ENCODE measurements around the gene GID8. TPM values are rescaled to one million over a fixed set of nuclear protein-coding genes. Genes with fewer than 3 reads are reported as not detected.

The GID8 gene
- total and polyA plus RNA-seq, 2 of the 13 experiments (the other 11 are each of a cell fraction or from before 2014, with no cell fraction given): 39.6 to 59.8 TPM

GRCh38 chr20:62898093-62898964, 39.6 kb upstream of the GID8 start (continued):
- TF ChIP-seq CREM (IDR thresholded peaks at IDR 0.05): no peak
- TF ChIP-seq CREM (CRISPR knock-in tag; IDR thresholded peaks at IDR 0.05): no peak
- TF ChIP-seq SSRP1 (CRISPR knock-in tag; IDR thresholded peaks at IDR 0.05): 0 out of 2 replicates have a peak, but pooled peaks have one; percentile 42
- TF ChIP-seq FOXO1 (CRISPR knock-in tag; IDR thresholded peaks at IDR 0.05): no peak
- 0 out of 2 replicates have a peak, but pooled peaks have one; percentile 25 for TF ChIP-seq SNAI1 (CRISPR knock-in tag; IDR thresholded peaks at IDR 0.05; ENCODE audit: borderline replicate concordance)
- TF ChIP-seq ATF7-NPFF (CRISPR knock-in tag; IDR thresholded peaks at IDR 0.05; ENCODE audit: low read depth): peak; percentile 68; the same call in 1 of the 2 replicates
- no peak for TF ChIP-seq EP300 (IDR thresholded peaks at IDR 0.05; ENCODE audit: low read depth in 2 of 2, low read length in 2 of 2)
- TF ChIP-seq EP300 (CRISPR knock-in tag; IDR thresholded peaks at IDR 0.05; ENCODE audit: borderline replicate concordance): no peak
- TF ChIP-seq, protein P1, sequence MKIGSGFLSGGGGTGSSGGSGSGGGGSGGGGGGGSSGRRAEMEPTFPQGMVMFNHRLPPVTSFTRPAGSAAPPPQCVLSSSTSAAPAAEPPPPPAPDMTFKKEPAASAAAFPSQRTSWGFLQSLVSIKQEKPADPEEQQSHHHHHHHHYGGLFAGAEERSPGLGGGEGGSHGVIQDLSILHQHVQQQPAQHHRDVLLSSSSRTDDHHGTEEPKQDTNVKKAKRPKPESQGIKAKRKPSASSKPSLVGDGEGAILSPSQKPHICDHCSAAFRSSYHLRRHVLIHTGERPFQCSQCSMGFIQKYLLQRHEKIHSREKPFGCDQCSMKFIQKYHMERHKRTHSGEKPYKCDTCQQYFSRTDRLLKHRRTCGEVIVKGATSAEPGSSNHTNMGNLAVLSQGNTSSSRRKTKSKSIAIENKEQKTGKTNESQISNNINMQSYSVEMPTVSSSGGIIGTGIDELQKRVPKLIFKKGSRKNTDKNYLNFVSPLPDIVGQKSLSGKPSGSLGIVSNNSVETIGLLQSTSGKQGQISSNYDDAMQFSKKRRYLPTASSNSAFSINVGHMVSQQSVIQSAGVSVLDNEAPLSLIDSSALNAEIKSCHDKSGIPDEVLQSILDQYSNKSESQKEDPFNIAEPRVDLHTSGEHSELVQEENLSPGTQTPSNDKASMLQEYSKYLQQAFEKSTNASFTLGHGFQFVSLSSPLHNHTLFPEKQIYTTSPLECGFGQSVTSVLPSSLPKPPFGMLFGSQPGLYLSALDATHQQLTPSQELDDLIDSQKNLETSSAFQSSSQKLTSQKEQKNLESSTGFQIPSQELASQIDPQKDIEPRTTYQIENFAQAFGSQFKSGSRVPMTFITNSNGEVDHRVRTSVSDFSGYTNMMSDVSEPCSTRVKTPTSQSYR (CRISPR knock-in tag; IDR thresholded peaks at IDR 0.05; ENCODE audit: borderline replicate concordance): no peak
- no peak for TF ChIP-seq ONECUT2 (CRISPR knock-in tag; IDR thresholded peaks at IDR 0.05)
- TF ChIP-seq, protein P2, sequence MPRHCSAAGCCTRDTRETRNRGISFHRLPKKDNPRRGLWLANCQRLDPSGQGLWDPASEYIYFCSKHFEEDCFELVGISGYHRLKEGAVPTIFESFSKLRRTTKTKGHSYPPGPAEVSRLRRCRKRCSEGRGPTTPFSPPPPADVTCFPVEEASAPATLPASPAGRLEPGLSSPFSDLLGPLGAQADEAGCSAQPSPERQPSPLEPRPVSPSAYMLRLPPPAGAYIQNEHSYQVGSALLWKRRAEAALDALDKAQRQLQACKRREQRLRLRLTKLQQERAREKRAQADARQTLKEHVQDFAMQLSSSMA (CRISPR knock-in tag; IDR thresholded peaks at IDR 0.05): 0 out of 2 replicates have a peak, but pooled peaks have one; percentile 34
- TF ChIP-seq, protein P3, sequence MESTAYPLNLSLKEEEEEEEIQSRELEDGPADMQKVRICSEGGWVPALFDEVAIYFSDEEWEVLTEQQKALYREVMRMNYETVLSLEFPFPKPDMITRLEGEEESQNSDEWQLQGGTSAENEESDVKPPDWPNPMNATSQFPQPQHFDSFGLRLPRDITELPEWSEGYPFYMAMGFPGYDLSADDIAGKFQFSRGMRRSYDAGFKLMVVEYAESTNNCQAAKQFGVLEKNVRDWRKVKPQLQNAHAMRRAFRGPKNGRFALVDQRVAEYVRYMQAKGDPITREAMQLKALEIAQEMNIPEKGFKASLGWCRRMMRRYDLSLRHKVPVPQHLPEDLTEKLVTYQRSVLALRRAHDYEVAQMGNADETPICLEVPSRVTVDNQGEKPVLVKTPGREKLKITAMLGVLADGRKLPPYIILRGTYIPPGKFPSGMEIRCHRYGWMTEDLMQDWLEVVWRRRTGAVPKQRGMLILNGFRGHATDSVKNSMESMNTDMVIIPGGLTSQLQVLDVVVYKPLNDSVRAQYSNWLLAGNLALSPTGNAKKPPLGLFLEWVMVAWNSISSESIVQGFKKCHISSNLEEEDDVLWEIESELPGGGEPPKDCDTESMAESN (CRISPR knock-in tag; conservative IDR thresholded peaks at IDR 0.05): 0 out of 2 replicates have a peak, but pooled peaks have one; percentile 25
- no peak for TF ChIP-seq NKX3-1 (CRISPR knock-in tag; IDR thresholded peaks at IDR 0.05)
- TF ChIP-seq RXRB (CRISPR knock-in tag; IDR thresholded peaks at IDR 0.05; ENCODE audit: borderline replicate concordance): no peak
- no peak for TF ChIP-seq RAD21 (CRISPR knock-in tag; IDR thresholded peaks at IDR 0.05)
- TF ChIP-seq DPF2 (CRISPR knock-in tag; IDR thresholded peaks at IDR 0.05; ENCODE audit: borderline replicate concordance, low read depth): no peak
- TF ChIP-seq ZNF546 (CRISPR knock-in tag; conservative IDR thresholded peaks at IDR 0.05): no peak
